Measurements from ENCODE around the gene NOX5.
A peak's percentile ranks its signal among the peaks of the same experiment; 100 is the strongest.

The NOX5 gene

GRCh38 chr15:69072906-69073305 lies 58.4 kb downstream of the NOX5 start:
- TF ChIP-seq CTCF (IDR thresholded peaks at IDR 0.05; ENCODE audit: low read depth, low read length): no peak
- no peak overlapping the region for H3K4me3 ChIP-seq (ENCODE audit: low read depth, low read length)

GRCh38 chr15:69074001-69074842 lies 59.7 kb downstream of the NOX5 start:
- no peak for TF ChIP-seq CTCF (IDR thresholded peaks at IDR 0.05; ENCODE audit: low read depth, low read length)
- H3K4me3 ChIP-seq (ENCODE audit: low read depth, low read length): peak overlapping the region; percentile 76

GRCh38 chr15:69074843-69075224 lies 60.3 kb downstream of the NOX5 start:
- H3K4me3 ChIP-seq (ENCODE audit: low read depth, low read length): peak overlapping the region; percentile 76
- no peak for TF ChIP-seq CTCF (IDR thresholded peaks at IDR 0.05; ENCODE audit: low read depth, low read length)

- TF ChIP-seq CTCF (IDR thresholded peaks at IDR 0.05; ENCODE audit: low read depth, low read length): no peak
- no peak overlapping the region for H3K4me3 ChIP-seq (ENCODE audit: low read depth, low read length)
Measured at GRCh38 chr15:69075440-69075839, 60.9 kb downstream of the NOX5 start.

GRCh38 chr15:69076756-69077155 lies 62.3 kb downstream of the NOX5 start:
- no peak for TF ChIP-seq CTCF (IDR thresholded peaks at IDR 0.05; ENCODE audit: low read depth, low read length)
- H3K4me3 ChIP-seq (ENCODE audit: low read depth, low read length): no peak overlapping the region

GRCh38 chr15:69078638-69079037 lies 64.1 kb downstream of the NOX5 start:
- H3K4me3 ChIP-seq (ENCODE audit: low read depth, low read length): no peak overlapping the region
- no peak for TF ChIP-seq CTCF (IDR thresholded peaks at IDR 0.05; ENCODE audit: low read depth, low read length)

Measured in WI38 (cell line).